ENCODE data around the gene NDUFB8. TPM values are rescaled to one million over a fixed set of nuclear protein-coding genes. Genes with fewer than 3 reads are reported as not detected.

NDUFB8 gene
- total and polyA plus RNA-seq, 2 donors (not counting 3 experiments of a cell fraction or from before 2014, with no cell fraction given): 193 to 526 TPM

GRCh38 chr10:100562008-100562672 is 32.5 kb upstream of the NDUFB8 start:
- DNase-seq (ENCODE audit: low read depth, low spot score): peak; percentile 51
- H2AFZ ChIP-seq (ENCODE audit: low read depth, low read length): no peak overlapping the region
- CTCF ChIA-PET: interaction anchor here (0.6 to 4.7 kb wide), 26 partner anchors 8 to 580 kb away, joined by 3 to 57 read pairs (median 6); partner anchors contain the start of gene HIF1AN

More at GRCh38 chr10:100562008-100562672, 32.5 kb upstream of the NDUFB8 start:
- Histone ChIP-seq H3K4me2 (ENCODE audit: insufficient read depth, low read length) (no peak overlapping the region), H3K27ac (ENCODE audit: insufficient read depth, low read depth, low read length) (no peak overlapping the region), H4K20me1 (replicated peaks; ENCODE audit: control insufficient read depth, extremely low read depth, insufficient read depth, low read length) (no peaks in the 10 kb centered on the region), H3K9ac (replicated peaks; ENCODE audit: extremely low read depth, insufficient read depth, low read length) (no peak overlapping the region), H3K9me1 (replicated peaks; ENCODE audit: control insufficient read depth, extremely low read depth, insufficient read depth, low read length) (no peaks in the 10 kb centered on the region), H3K9me3 (replicated peaks; ENCODE audit: control insufficient read depth, insufficient read depth, low read length) (no peaks in the 10 kb centered on the region), H3K36me3 (ENCODE audit: control insufficient read depth in 2 of 2, extremely low read depth in 1 of 2, insufficient read depth in 2 of 2, low read length in 2 of 2) (no peaks in the 10 kb centered on the region), H3K79me2 (ENCODE audit: control insufficient read depth, insufficient read depth, low read length) (no peaks in the 10 kb centered on the region), H3K27me3 (ENCODE audit: control insufficient read depth in 2 of 2, insufficient read depth in 2 of 2, low read length in 2 of 2) (peaks cover 37 to 38% of the 10 kb centered on the region in 2 experiments), H3K4me3 (replicated peaks in 1 of 3; ENCODE audit: insufficient read depth in 1 of 3, low read depth in 1 of 3, low read length in 3 of 3) (no peak overlapping the region), H3K4me1 (ENCODE audit: control insufficient read depth, extremely low read depth, insufficient read depth, low read length) (peaks cover 2% of the 10 kb centered on the region)
- peak; percentile 86 for TF ChIP-seq MAX (IDR thresholded peaks at IDR 0.05; ENCODE audit: insufficient read depth, insufficient read length)
- TF ChIP-seq GATA2 (IDR thresholded peaks at IDR 0.05; ENCODE audit: insufficient read depth, insufficient read length, low read depth, low read length): no peak
- no peak for TF ChIP-seq POLR2AphosphoS5 (IDR thresholded peaks at IDR 0.05; ENCODE audit: insufficient read depth, low read depth, low read length)
- no peak for TF ChIP-seq FOS (IDR thresholded peaks at IDR 0.05; ENCODE audit: borderline replicate concordance, insufficient read depth, low read length)
- TF ChIP-seq POLR2A (IDR thresholded peaks at IDR 0.05; ENCODE audit: low read depth, low read length): no peak
- TF ChIP-seq EZH2 (IDR thresholded peaks at IDR 0.05; ENCODE audit: borderline replicate concordance, low read depth, low read length, severe bottlenecking): peak; percentile 79
- peak; percentile 89 to 91 for TF ChIP-seq CTCF (IDR thresholded peaks at IDR 0.05; ENCODE audit: extremely low read depth in 1 of 2, insufficient read depth in 1 of 2, low read depth in 1 of 2, low read length in 2 of 2)
- POLR2A ChIA-PET: no interaction called here
- no TSS peak for BruUV-seq (replicated peaks)
- intact Hi-C loops (cut with micrococcal nuclease): loop anchor here (1.0 to 5.0 kb wide), 5 partner anchors 165 to 452 kb away; no protein-coding TSS in a partner anchor
- no peak for FAIRE-seq
- dilution Hi-C loops (cut with MboI; ENCODE audit: extremely low pct_ligation_motif_present, low sequenced_read_pairs): no loop called here
